NCI-H2196 treated with DMSO at 0.1 percent for 48 hours (cell line): ENCODE measurements around the gene UBTF.
A peak's percentile ranks its signal among the peaks of the same experiment; 100 is the strongest.

Source experiments
- DNase-seq: peaks from one replicate; lab custom pipeline; 2025; ENCODE audit not compliant: unreplicated experiment; lab: John Stamatoyannopoulos, UW

The UBTF gene

GRCh38 chr17:44170499-44171201 lies 48.8 kb downstream of the UBTF start, which contains the start of gene ASB16:
TSS of gene ASB16 (plus strand) at chr17:44170704. CDS start at chr17:44170790, 86 bp downstream.
- peak; percentile 33 for DNase-seq

- no peak for DNase-seq
Measured at GRCh38 chr17:44170135-44170498, 49.4 kb downstream of the UBTF start.

- DNase-seq: no peak
Measured at GRCh38 chr17:44167181-44167861, 52.2 kb downstream of the UBTF start.

GRCh38 chr17:44164476-44164875 lies 55.0 kb downstream of the UBTF start:
- no peak for DNase-seq

GRCh38 chr17:44159519-44160210 lies 59.8 kb downstream of the UBTF start:
- no peak for DNase-seq

GRCh38 chr17:44155488-44155887 lies 64.0 kb downstream of the UBTF start:
- DNase-seq: no peak
